Measurements from ENCODE around the gene ERGIC3. TPM values are rescaled to one million over a fixed set of nuclear protein-coding genes. Genes with fewer than 3 reads are reported as not detected.

ERGIC3 gene
- total and polyA plus RNA-seq, 2 of the 4 experiments (the other 2 are of a cell fraction): 434 to 438 TPM

DNA sequence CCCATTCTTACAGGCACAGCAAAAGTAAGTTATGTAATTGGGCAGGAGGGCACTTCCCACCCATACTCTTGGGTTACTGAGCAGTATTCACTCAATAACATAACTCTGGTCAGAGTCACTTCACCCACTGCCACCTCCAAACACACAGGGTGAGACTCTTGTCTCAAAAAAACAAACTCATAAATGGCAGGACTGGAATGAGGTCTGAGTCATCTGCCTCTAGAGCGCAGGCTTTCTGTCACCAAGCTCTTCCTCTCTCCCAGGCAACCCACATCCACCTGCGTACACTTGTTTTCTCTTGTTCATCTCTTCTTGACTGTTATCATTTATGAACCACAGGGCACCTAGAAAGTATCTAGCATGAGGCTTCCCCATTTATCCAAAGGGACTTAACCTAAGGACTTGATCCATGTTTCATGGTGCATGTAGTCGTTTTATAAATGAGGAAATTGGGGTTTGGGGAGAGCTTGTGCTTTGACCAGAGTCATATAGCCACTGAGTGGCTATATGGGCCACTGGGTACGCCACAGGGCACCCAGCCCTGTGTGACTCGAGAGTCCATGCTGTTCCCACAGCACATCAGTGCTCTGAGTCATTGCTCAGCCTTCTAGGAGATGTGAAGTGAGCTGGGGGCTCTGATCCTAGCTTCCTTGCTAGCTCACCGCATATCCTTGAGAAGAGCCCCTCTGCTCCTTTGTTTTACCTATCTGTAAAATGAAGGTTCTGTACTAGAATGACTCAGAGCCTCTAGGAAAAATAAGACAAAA is 34.8 kb upstream of the ERGIC3 start:
- ATAC-seq (ENCODE audit: low read depth): peak; percentile 60
- peaks cover 67% of the 10 kb centered on the region for H3K36me3 ChIP-seq (ENCODE audit: control insufficient read depth, insufficient read depth, low read length)
- no CpG with 5 or more reads among the region's 6 CpGs for WGBS, 2 experiments (ENCODE audit: extremely low coverage in 2 of 2, insufficient read length in 1 of 2)

More for the DNA sequence above, 34.8 kb upstream of the ERGIC3 start:
- in situ Hi-C loops (cut with MboI; ENCODE audit: low sequenced_read_pairs) (loop anchor here (25.0 kb wide), 1 partner anchor 405 kb away; no protein-coding TSS in a partner anchor), intact Hi-C loops (cut with micrococcal nuclease) (no loop called here), dilution Hi-C loops (cut with HindIII; ENCODE audit: low sequenced_read_pairs, unreplicated experiment) (no loop called here)
- Histone ChIP-seq H3K4me1 (ENCODE audit: control insufficient read depth, insufficient read depth, low read length) (peaks cover 7% of the 10 kb centered on the region; the same call in 1 of the 2 replicates), H3K23ac (ENCODE audit: low read depth, low read length) (no peak overlapping the region), H4K20me1 (ENCODE audit: insufficient read depth, low read length) (peaks cover 31% of the 10 kb centered on the region), H3K14ac (replicated peaks; ENCODE audit: low read depth, low read length) (no peak overlapping the region), H3K79me1 (ENCODE audit: low read depth in 1 of 2, low read length in 2 of 2) (peaks cover 0 to 19% of the 10 kb centered on the region in 2 experiments; a peak in 2 of 4 replicates), H3K27me3 (ENCODE audit: control insufficient read depth, insufficient read depth, low read length) (no peaks in the 10 kb centered on the region), H4K8ac (ENCODE audit: low read depth in 2 of 2, low read length in 2 of 2) (no peak overlapping the region), H3K4ac (ENCODE audit: low read depth, low read length) (no peak overlapping the region), H3K9ac (ENCODE audit: low read depth, low read length) (no peak overlapping the region), H4K5ac (ENCODE audit: low read depth, low read length) (no peak overlapping the region), H2AK5ac (ENCODE audit: low read depth, low read length) (no peak overlapping the region), H3K4me2 (ENCODE audit: low read depth, low read length) (no peak overlapping the region), H2BK20ac (ENCODE audit: low read depth, low read length) (no peak overlapping the region), H2BK15ac (ENCODE audit: low read depth, low read length) (no peak overlapping the region), H3K4me3 (ENCODE audit: insufficient read depth, low read depth, low read length) (no peak overlapping the region), H2AFZ (replicated peaks; ENCODE audit: low read length, poor library complexity) (no peak overlapping the region), H4K91ac (ENCODE audit: insufficient read depth, low read depth, low read length) (no peak overlapping the region), H3K9me1 (ENCODE audit: insufficient read depth, low read length) (peaks cover 16% of the 10 kb centered on the region), H3K27ac (ENCODE audit: insufficient read depth, low read length) (no peak overlapping the region), H2AK9ac (replicated peaks; ENCODE audit: low read depth, low read length, poor library complexity) (no peak overlapping the region), H2BK5ac (ENCODE audit: low read depth, low read length, poor library complexity, severe bottlenecking) (no peak overlapping the region), H3K18ac (ENCODE audit: low read depth, low read length) (no peak overlapping the region), H3K56ac (ENCODE audit: extremely low read depth, insufficient read depth, low read length) (no peak overlapping the region), H3K9me3 (ENCODE audit: control insufficient read depth, insufficient read depth, low read length) (no peaks in the 10 kb centered on the region), H2BK120ac (ENCODE audit: low read depth, low read length) (no peak overlapping the region)
- no TSS peak for BruUV-seq (replicated peaks)
- POLR2A ChIA-PET (ENCODE audit: unreplicated experiment): no interaction called here
- peak; percentile 40 for DNase-seq
- CTCF ChIA-PET: no interaction called here
- TF ChIP-seq MXI1 (IDR thresholded peaks at IDR 0.05; ENCODE audit: borderline replicate concordance, low read depth, low read length) (no peak), NFE2L2 (IDR thresholded peaks at IDR 0.05; ENCODE audit: low read depth, low read length) (no peak), MAFK (IDR thresholded peaks at IDR 0.05; ENCODE audit: low read depth, low read length) (no peak), BHLHE40 (IDR thresholded peaks at IDR 0.05; ENCODE audit: low read depth, low read length) (no peak), FOS (IDR thresholded peaks at IDR 0.05; ENCODE audit: low read depth, low read length) (no peak), RCOR1 (IDR thresholded peaks at IDR 0.05; ENCODE audit: insufficient replicate concordance, low read length) (no peak), SMC3 (IDR thresholded peaks at IDR 0.05; ENCODE audit: low read depth, low read length) (no peak), RAD21 (IDR thresholded peaks at IDR 0.05; ENCODE audit: low read length) (no peak), MAZ (IDR thresholded peaks at IDR 0.05; ENCODE audit: borderline replicate concordance, low read depth, low read length) (no peak), POLR2A (IDR thresholded peaks at IDR 0.05; ENCODE audit: low read depth, low read length) (no peak), CEBPB (IDR thresholded peaks at IDR 0.05; ENCODE audit: low read depth, low read length) (no peak)
- TF ChIP-seq, protein P1, sequence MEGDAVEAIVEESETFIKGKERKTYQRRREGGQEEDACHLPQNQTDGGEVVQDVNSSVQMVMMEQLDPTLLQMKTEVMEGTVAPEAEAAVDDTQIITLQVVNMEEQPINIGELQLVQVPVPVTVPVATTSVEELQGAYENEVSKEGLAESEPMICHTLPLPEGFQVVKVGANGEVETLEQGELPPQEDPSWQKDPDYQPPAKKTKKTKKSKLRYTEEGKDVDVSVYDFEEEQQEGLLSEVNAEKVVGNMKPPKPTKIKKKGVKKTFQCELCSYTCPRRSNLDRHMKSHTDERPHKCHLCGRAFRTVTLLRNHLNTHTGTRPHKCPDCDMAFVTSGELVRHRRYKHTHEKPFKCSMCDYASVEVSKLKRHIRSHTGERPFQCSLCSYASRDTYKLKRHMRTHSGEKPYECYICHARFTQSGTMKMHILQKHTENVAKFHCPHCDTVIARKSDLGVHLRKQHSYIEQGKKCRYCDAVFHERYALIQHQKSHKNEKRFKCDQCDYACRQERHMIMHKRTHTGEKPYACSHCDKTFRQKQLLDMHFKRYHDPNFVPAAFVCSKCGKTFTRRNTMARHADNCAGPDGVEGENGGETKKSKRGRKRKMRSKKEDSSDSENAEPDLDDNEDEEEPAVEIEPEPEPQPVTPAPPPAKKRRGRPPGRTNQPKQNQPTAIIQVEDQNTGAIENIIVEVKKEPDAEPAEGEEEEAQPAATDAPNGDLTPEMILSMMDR (conservative IDR thresholded peaks at IDR 0.05; ENCODE audit: low read depth, low read length): no peak
- TF ChIP-seq, protein P2, sequence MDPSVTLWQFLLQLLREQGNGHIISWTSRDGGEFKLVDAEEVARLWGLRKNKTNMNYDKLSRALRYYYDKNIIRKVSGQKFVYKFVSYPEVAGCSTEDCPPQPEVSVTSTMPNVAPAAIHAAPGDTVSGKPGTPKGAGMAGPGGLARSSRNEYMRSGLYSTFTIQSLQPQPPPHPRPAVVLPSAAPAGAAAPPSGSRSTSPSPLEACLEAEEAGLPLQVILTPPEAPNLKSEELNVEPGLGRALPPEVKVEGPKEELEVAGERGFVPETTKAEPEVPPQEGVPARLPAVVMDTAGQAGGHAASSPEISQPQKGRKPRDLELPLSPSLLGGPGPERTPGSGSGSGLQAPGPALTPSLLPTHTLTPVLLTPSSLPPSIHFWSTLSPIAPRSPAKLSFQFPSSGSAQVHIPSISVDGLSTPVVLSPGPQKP (IDR thresholded peaks at IDR 0.05; ENCODE audit: borderline replicate concordance, low read depth, low read length): no peak
- TF ChIP-seq, protein P3, sequence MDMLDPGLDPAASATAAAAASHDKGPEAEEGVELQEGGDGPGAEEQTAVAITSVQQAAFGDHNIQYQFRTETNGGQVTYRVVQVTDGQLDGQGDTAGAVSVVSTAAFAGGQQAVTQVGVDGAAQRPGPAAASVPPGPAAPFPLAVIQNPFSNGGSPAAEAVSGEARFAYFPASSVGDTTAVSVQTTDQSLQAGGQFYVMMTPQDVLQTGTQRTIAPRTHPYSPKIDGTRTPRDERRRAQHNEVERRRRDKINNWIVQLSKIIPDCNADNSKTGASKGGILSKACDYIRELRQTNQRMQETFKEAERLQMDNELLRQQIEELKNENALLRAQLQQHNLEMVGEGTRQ (IDR thresholded peaks at IDR 0.05; ENCODE audit: low read depth, low read length): no peak

Measured in IMR-90 (cell line).